Kidney (tissue), 22 donors: ENCODE measurements around the gene GAS5. TPM values are rescaled to one million over a fixed set of nuclear protein-coding genes. Genes with fewer than 3 reads are reported as not detected.

Experiments used
- DNase-seq, 5 donors: peaks; one replicate each; pipeline ENCODE4 v3.0.0-alpha.2; 2013 to 2020
- FAIRE-seq: peaks from 2 replicates; lab custom pipeline; 2012; peaks lifted over from hg19 to GRCh38; lab: Jason Lieb, UNC
- H3K27ac ChIP-seq, 2 donors: one replicate each; pipeline ENCODE4 v1.7.0; 2013; ENCODE audit warnings: low read depth in 2 of 2, low read length in 2 of 2, inconsistent platforms in 1 of 2
- H3K27me3 ChIP-seq: one replicate; pipeline ENCODE4 v1.7.1; 2013; ENCODE audit warnings: low read length, inconsistent platforms; ENCODE audit not compliant: control insufficient read depth, insufficient read depth
- H3K36me3 ChIP-seq, 3 donors: one replicate each; pipeline versions ENCODE4 v1.7.0 to v1.7.1; 2013; ENCODE audit warnings: low read length in 3 of 3, control low read depth in 1 of 3, inconsistent platforms in 1 of 3; ENCODE audit not compliant: insufficient read depth in 3 of 3, control insufficient read depth in 2 of 3
- H3K4me1 ChIP-seq, 3 donors: one replicate each; pipeline versions ENCODE4 v1.7.0 to v1.7.1; 2013; ENCODE audit warnings: low read length in 3 of 3, inconsistent platforms in 1 of 3, low read depth in 1 of 3; ENCODE audit not compliant: control insufficient read depth in 2 of 3, insufficient read depth in 2 of 3
- H3K4me3 ChIP-seq, 3 donors: one replicate each; pipeline versions ENCODE4 v1.7.0 to v1.8.1; 2013; ENCODE audit warnings: low read length in 3 of 3, control low read depth in 1 of 3, inconsistent platforms in 1 of 3
- H3K9ac ChIP-seq, 3 donors: one replicate each; pipeline versions ENCODE4 v1.7.0 to v1.7.1; 2013; ENCODE audit warnings: low read length in 3 of 3, control low read depth in 1 of 3, inconsistent platforms in 1 of 3
- H3K9me3 ChIP-seq, 3 donors: one replicate each; pipeline versions ENCODE4 v1.7.0 to v1.7.1; 2013; ENCODE audit warnings: low read length in 3 of 3, control low read depth in 1 of 3, inconsistent platforms in 1 of 3; ENCODE audit not compliant: control insufficient read depth in 2 of 3, insufficient read depth in 1 of 3
- intact Hi-C: fragments of 100-400 bp; cut with DNase I; formaldehyde crosslinking; loops from one replicate; pipeline ENCODE4 v1.11.1; 2022
- long read RNA-seq, 10 donors: library from polyadenylated mRNA in 1 of 10; unstranded in 1 of 10; transcript quantifications; one replicate each; pipeline ENCODE4 v2.0.0 and lab custom pipeline, GENCODE V29; 2021 to 2026
- polyA plus RNA-seq: library from polyadenylated mRNA; stranded (reverse); fragments of 350-450 nt; fragmentation: Illumina TruSeq; extraction: RNeasy Lipid Tissue Mini Kit (QIAGEN cat#74804); gene quantifications from one replicate; pipeline ENCODE4 v1.2.3, GENCODE V29; 2014; ENCODE audit warnings: low read depth, low replicate concordance; ENCODE audit not compliant: insufficient read depth
- total RNA-seq: library from RNA; stranded (reverse); fragmentation: NEBNext Ultra II Directional; extraction: Animal tissue kit (Norgen Biotek cat#: 25700); gene quantifications from one replicate; pipeline ENCODE4 v1.2.1, GENCODE V29; 2021
- TF ChIP-seq, protein P1 (sequence below): IDR thresholded peaks from 3 replicates; pipeline ENCODE4 v1.5.1; 2012; ENCODE audit warnings: mild to moderate bottlenecking, moderate library complexity, borderline replicate concordance; ENCODE audit not compliant: insufficient read depth; ENCODE audit errors: extremely low read depth
- donor health status: control.
- donor health status: control.
- donor health status: control.
- donor health status: control.
- donor health status: control.
- donor health status: DM: yes; HTN: yes; CAD: no.
- donor health status: Normal renal cell carcinoma (clear cell type).

Gene GAS5
- total RNA-seq (275 TPM), polyA plus RNA-seq (239 TPM)
- long read RNA-seq, donor 1, transcript GAS5-218 (11 exons, 565 nt), result minor isoform, 32 of 224 reads
- long read RNA-seq, donor 1, transcript GAS5-221 (12 exons, 632 nt), result major isoform, 82 of 224 reads
- long read RNA-seq, donor 1, partial matches to known transcripts, result 35 of 224 reads
- long read RNA-seq, donor 1, other reads (novel, unspliced or antisense), result 66 of 224 reads
- long read RNA-seq, donor 2, transcript GAS5-218 (11 exons, 565 nt), result minor isoform, 40 of 333 reads
- long read RNA-seq, donor 2, transcript GAS5-221 (12 exons, 632 nt), result major isoform, 88 of 333 reads
- long read RNA-seq, donor 2, partial matches to known transcripts, result 83 of 333 reads
- long read RNA-seq, donor 2, other reads (novel, unspliced or antisense), result 100 of 333 reads
- long read RNA-seq, donor 3, transcript GAS5-221 (12 exons, 632 nt), result major isoform, 69 of 324 reads
- long read RNA-seq, donor 3, transcript GAS5-218 (11 exons, 565 nt), result minor isoform, 46 of 324 reads
- long read RNA-seq, donor 3, transcript GAS5-206 (10 exons, 745 nt), result minor isoform, 5 of 324 reads
- long read RNA-seq, donor 3, partial matches to known transcripts, result 43 of 324 reads
- long read RNA-seq, donor 3, other reads (novel, unspliced or antisense), result 146 of 324 reads
- long read RNA-seq, donor 4, transcript GAS5-221 (12 exons, 632 nt), result major isoform, 48 of 159 reads
- long read RNA-seq, donor 4, transcript GAS5-218 (11 exons, 565 nt), result minor isoform, 23 of 159 reads
- long read RNA-seq, donor 4, partial matches to known transcripts, result 76 of 159 reads
- long read RNA-seq, donor 4, other reads (novel, unspliced or antisense), result 0 of 159 reads
- long read RNA-seq, donor 5, transcript GAS5-221 (12 exons, 632 nt), result major isoform, 6 of 18 reads
- long read RNA-seq, donor 5, partial matches to known transcripts, result 0 of 18 reads
- long read RNA-seq, donor 5, other reads (novel, unspliced or antisense), result 8 of 18 reads
- long read RNA-seq, donor 6, transcript GAS5-218 (11 exons, 565 nt), result minor isoform, 114 of 1,113 reads
- long read RNA-seq, donor 6, transcript GAS5-207 (3 exons, 643 nt), result minor isoform, 8 of 1,113 reads
- long read RNA-seq, donor 6, transcript GAS5-221 (12 exons, 632 nt), result major isoform, 254 of 1,113 reads
- long read RNA-seq, donor 6, transcript GAS5-206 (10 exons, 745 nt), result minor isoform, 11 of 1,113 reads
- long read RNA-seq, donor 6, partial matches to known transcripts, result 278 of 1,113 reads
- long read RNA-seq, donor 6, other reads (novel, unspliced or antisense), result 417 of 1,113 reads
- long read RNA-seq, donor 7, transcript GAS5-221 (12 exons, 632 nt), result major isoform, 14 of 48 reads
- long read RNA-seq, donor 7, partial matches to known transcripts, result 2 of 48 reads
- long read RNA-seq, donor 7, other reads (novel, unspliced or antisense), result 29 of 48 reads
- long read RNA-seq, donor 8, transcript GAS5-218 (11 exons, 565 nt), result minor isoform, 28 of 269 reads
- long read RNA-seq, donor 8, transcript GAS5-221 (12 exons, 632 nt), result major isoform, 85 of 269 reads
- long read RNA-seq, donor 8, partial matches to known transcripts, result 34 of 269 reads
- long read RNA-seq, donor 8, other reads (novel, unspliced or antisense), result 109 of 269 reads
- long read RNA-seq, donor 9, transcript GAS5-218 (11 exons, 565 nt), result minor isoform, 26 of 186 reads
- long read RNA-seq, donor 9, transcript GAS5-221 (12 exons, 632 nt), result major isoform, 60 of 186 reads
- long read RNA-seq, donor 9, partial matches to known transcripts, result 32 of 186 reads
- long read RNA-seq, donor 9, other reads (novel, unspliced or antisense), result 62 of 186 reads
- long read RNA-seq, donor 10, transcript GAS5-207 (3 exons, 643 nt), result minor isoform, 6 of 278 reads
- long read RNA-seq, donor 10, transcript GAS5-221 (12 exons, 632 nt), result major isoform, 56 of 278 reads
- long read RNA-seq, donor 10, transcript GAS5-218 (11 exons, 565 nt), result minor isoform, 46 of 278 reads
- long read RNA-seq, donor 10, transcript GAS5-217 (4 exons, 424 nt), result minor isoform, 5 of 278 reads
- long read RNA-seq, donor 10, partial matches to known transcripts, result 69 of 278 reads
- long read RNA-seq, donor 10, other reads (novel, unspliced or antisense), result 80 of 278 reads

DNA sequence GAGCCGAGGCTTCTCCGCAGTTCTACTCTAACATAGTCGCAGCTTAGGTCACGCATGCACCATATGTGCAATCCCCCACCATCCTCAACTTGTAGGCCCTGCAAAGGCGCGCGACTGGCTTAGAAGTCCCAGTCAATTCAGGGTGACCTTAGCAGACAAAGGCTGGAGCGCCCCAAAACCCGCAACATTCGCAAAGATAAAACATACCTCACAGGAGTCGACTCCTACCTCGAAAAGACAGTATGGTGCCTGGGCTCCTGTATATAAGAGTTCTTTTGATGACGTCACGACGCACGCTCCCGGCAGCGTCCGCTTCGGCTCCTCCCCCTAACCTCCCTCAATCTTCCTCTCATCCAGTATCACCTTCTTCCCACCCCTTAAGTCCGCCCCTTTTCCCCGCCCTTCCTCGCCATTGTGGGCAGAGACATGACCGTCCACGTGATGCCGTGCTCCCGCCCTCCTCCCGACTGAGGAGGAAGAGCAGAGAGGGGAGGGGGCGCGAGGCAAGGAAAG lies at the start of gene GAS5:
Gene GAS5 (minus strand): TSS at position 237 of the 513 bp plus-strand sequence.
- peaks cover 20 to 44% (median 27%) of the 10 kb centered on the region in 3 donors for H3K36me3 ChIP-seq
- TF ChIP-seq, protein P1, sequence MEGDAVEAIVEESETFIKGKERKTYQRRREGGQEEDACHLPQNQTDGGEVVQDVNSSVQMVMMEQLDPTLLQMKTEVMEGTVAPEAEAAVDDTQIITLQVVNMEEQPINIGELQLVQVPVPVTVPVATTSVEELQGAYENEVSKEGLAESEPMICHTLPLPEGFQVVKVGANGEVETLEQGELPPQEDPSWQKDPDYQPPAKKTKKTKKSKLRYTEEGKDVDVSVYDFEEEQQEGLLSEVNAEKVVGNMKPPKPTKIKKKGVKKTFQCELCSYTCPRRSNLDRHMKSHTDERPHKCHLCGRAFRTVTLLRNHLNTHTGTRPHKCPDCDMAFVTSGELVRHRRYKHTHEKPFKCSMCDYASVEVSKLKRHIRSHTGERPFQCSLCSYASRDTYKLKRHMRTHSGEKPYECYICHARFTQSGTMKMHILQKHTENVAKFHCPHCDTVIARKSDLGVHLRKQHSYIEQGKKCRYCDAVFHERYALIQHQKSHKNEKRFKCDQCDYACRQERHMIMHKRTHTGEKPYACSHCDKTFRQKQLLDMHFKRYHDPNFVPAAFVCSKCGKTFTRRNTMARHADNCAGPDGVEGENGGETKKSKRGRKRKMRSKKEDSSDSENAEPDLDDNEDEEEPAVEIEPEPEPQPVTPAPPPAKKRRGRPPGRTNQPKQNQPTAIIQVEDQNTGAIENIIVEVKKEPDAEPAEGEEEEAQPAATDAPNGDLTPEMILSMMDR, result no peak
- H3K27me3 ChIP-seq, result no peaks in the 10 kb centered on the region
- peak within 1 kb of the TSS; percentile 97 to 98 for H3K27ac ChIP-seq
- H3K9me3 ChIP-seq, result no peaks in the 10 kb centered on the region
- H3K4me1 ChIP-seq, result peaks cover 0 to 27% (median 14%) of the 10 kb centered on the region in 3 donors
- DNase-seq (peak; percentile 100), FAIRE-seq (peak; percentile 89)
- peak within 1 kb of the TSS; percentile 91 to 99 (median 92) for H3K9ac ChIP-seq
- peak within 1 kb of the TSS; percentile 92 to 99 (median 99) for H3K4me3 ChIP-seq
- intact Hi-C loops, result no loop called here

DNA sequence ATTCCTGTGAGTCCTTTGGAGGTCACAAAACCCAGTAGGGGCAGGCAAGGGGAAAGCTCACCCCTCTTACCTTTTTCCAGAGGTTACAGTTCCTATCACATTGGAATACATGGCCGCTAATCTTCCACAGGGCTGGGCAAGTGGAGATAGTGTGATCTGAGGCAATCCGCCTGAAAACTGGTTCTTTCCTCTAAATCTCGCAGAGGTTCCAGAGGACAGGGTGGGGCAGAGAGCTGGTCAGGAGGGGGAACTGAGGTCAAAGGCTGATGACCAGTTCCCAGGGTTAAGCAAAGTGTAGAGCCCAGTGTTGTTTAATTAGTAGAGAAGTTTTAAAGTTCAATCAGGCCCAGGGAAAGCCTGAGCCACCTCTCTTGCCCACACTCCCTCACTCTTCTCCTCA lies 49.4 kb upstream of the GAS5 start, which contains the start of gene SERPINC1:
Gene SERPINC1 (minus strand): TSS at position 179 of the 400 bp plus-strand sequence. CDS start 68 bp downstream, at position 111.
- TF ChIP-seq, protein P1, result no peak
- no peak for FAIRE-seq
- H3K4me3 ChIP-seq, result no peak within 1 kb of the TSS
- no peaks in the 10 kb centered on the region for H3K27me3 ChIP-seq
- no peak within 1 kb of the TSS for H3K9ac ChIP-seq
- no peaks in the 10 kb centered on the region for H3K36me3 ChIP-seq
- no peaks in the 10 kb centered on the region for H3K9me3 ChIP-seq
- no peak within 1 kb of the TSS for H3K27ac ChIP-seq
- intact Hi-C loops, result no loop called here
- no peak for DNase-seq
- no peaks in the 10 kb centered on the region for H3K4me1 ChIP-seq
